Hepatocyte (in vitro differentiated cells): ENCODE results near the gene GIMD1. TPM values are rescaled to one million over a fixed set of nuclear protein-coding genes. Genes with fewer than 3 reads are reported as not detected.
"Not testable (repeated sequence)": the region's sequence is repeated elsewhere in the genome, so short reads cannot be mapped to it uniquely, and the experiment has no call there.

Source experiments
- DNase-seq: peaks from one replicate; pipeline ENCODE4 v3.0.0-alpha.2; 2016; ENCODE audit warnings: low spot score
- H2AFZ ChIP-seq: fragments of 200-600 bp; sonication (generic); 2 replicates; pipeline ENCODE4 v1.6.0; 2016; ENCODE audit warnings: antibody characterized with exemption, mild to moderate bottlenecking
- H3K27ac ChIP-seq: fragments of 200-600 bp; sonication (generic); 2 replicates; pipeline ENCODE4 v1.5.1; 2016; ENCODE audit warnings: mild to moderate bottlenecking
- H3K27me3 ChIP-seq: fragments of 200-600 bp; sonication (generic); 2 replicates; pipeline ENCODE4 v1.6.1; 2016
- H3K36me3 ChIP-seq: fragments of 200-600 bp; sonication (generic); replicated peaks from 2 replicates; pipeline ENCODE4 v1.5.1; 2016; ENCODE audit warnings: low read depth; ENCODE audit not compliant: insufficient read depth
- H3K4me1 ChIP-seq: fragments of 200-600 bp; sonication (generic); 2 replicates; pipeline ENCODE4 v1.5.1; 2016; ENCODE audit warnings: mild to moderate bottlenecking, moderate library complexity; ENCODE audit not compliant: insufficient read depth
- H3K4me2 ChIP-seq: fragments of 200-600 bp; sonication (generic); 2 replicates; pipeline ENCODE4 v1.6.0; 2016
- H3K4me3 ChIP-seq: fragments of 200-600 bp; sonication (generic); 2 replicates; pipeline ENCODE4 v1.5.1; 2016; ENCODE audit warnings: mild to moderate bottlenecking
- H3K79me2 ChIP-seq: fragments of 200-600 bp; sonication (generic); 2 replicates; pipeline ENCODE4 v1.6.0; 2017; ENCODE audit warnings: mild to moderate bottlenecking
- H3K9me2 ChIP-seq: fragments of 200-600 bp; sonication (generic); replicated peaks from 2 replicates; pipeline ENCODE4 v1.6.0; 2017; ENCODE audit warnings: mild to moderate bottlenecking; ENCODE audit not compliant: insufficient read depth
- H3K9me3 ChIP-seq: fragments of 200-600 bp; sonication (generic); 2 replicates; pipeline ENCODE4 v1.5.1; 2016; ENCODE audit warnings: low read depth, mild to moderate bottlenecking
- H4K20me1 ChIP-seq: fragments of 200-600 bp; sonication (generic); 2 replicates; pipeline ENCODE4 v1.6.0; 2016; ENCODE audit warnings: mild to moderate bottlenecking; ENCODE audit not compliant: insufficient read depth, poor library complexity, severe bottlenecking
- CTCF ChIP-seq: fragments of 200-600 bp; sonication (generic); IDR thresholded peaks from 2 replicates; pipeline ENCODE4 v1.5.1; 2016; ENCODE audit warnings: antibody characterized with exemption, mild to moderate bottlenecking; ENCODE audit not compliant: poor library complexity
- EZH2 ChIP-seq: fragments of 200-600 bp; sonication (generic); IDR thresholded peaks from 2 replicates; pipeline ENCODE4 v1.6.1; 2016; ENCODE audit warnings: antibody characterized with exemption, mild to moderate bottlenecking, borderline replicate concordance
- EZH2phosphoT487 ChIP-seq: fragments of 200-600 bp; sonication (generic); IDR thresholded peaks from one replicate; pipeline ENCODE4 v1.6.1; 2018; ENCODE audit warnings: antibody characterized with exemption, mild to moderate bottlenecking, low read depth, moderate library complexity; ENCODE audit not compliant: unreplicated experiment, severe bottlenecking
- WGBS: methylation state at CpG from one replicate; pipeline ENCODE4 v1.1.6; 2016; ENCODE audit warnings: low lambda C conversion rate; ENCODE audit errors: missing lambda C conversion rate; 5-methylcytosine and 5-hydroxymethylcytosine counted together
- polyA plus RNA-seq: library from polyadenylated mRNA; unstranded; fragments of >200 nt; fragmentation: Nextera tagmentation; extraction: Ambion mirVana; gene quantifications from 2 replicates; pipeline ENCODE4 v1.2.1, GENCODE V29; 2016
- total RNA-seq: library from RNA; depleted of rRNA; stranded (reverse); fragments of >200 nt; gene quantifications from 2 replicates; pipeline ENCODE4 v1.2.3, GENCODE V29; 2014

Gene GIMD1
- total and polyA plus RNA-seq, 2 experiments from 2014 or later = not detected

DNA sequence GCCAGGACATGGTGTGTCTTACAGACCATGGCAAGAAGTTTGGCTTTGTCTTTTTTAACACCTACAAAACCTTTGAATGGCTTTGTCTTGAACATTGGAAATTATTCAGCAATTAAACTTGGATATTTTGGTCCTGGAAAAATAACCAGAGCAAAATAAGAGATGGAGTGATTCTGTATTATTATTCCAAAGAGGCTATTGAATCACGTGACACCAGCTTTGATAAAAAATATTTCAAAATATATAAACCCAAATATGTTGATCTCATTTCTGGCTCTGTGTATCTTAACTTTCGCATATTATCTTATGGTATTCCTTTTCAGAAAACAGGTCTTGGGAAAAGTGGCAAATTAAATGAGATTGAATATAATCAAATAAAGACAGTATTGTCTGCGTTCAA lies 32.6 kb upstream of the GIMD1 start:
- Histone ChIP-seq H3K27me3 (no peaks in the 10 kb centered on the region), H3K27ac (no peak overlapping the region), H2AFZ (no peak overlapping the region), H3K4me3 (no peak overlapping the region), H3K9me3 (no peaks in the 10 kb centered on the region), H3K4me2 (no peak overlapping the region), H3K4me1 (no peaks in the 10 kb centered on the region), H3K79me2 (no peaks in the 10 kb centered on the region), H3K9me2 (no peaks in the 10 kb centered on the region), H3K36me3 (no peaks in the 10 kb centered on the region), H4K20me1 (no peaks in the 10 kb centered on the region)
- no peak for DNase-seq
- TF ChIP-seq CTCF (no peak), EZH2 (no peak), EZH2phosphoT487 (no peak)
- WGBS = 95% methylated on average over 3 of the region's 3 CpGs

DNA sequence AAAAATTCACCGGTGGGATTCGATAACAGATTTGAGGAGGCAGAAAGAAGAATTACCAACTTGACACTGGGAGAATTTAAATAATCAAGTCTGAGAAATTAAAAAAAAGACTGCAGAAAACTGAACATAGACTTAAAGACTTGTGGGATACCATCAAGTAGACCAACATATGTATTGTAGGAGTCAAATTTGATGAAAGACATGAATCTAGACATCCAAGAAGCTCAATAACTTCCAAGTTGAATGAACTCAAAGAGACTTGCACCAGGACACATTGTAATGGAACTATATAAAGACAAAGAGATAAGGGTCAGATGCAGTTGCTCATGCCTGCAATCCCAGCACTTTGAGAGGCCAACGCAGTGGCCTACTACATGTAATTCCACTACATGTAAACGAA lies 30.3 kb upstream of the GIMD1 start:
- H3K27me3 ChIP-seq, H4K20me1 ChIP-seq, H3K4me1 ChIP-seq, H3K4me2 ChIP-seq, H3K27ac ChIP-seq, H3K36me3 ChIP-seq, H3K9me2 ChIP-seq, DNase-seq, H2AFZ ChIP-seq, H3K9me3 ChIP-seq, H3K79me2 ChIP-seq, H3K4me3 ChIP-seq: not testable (repeated sequence)
- WGBS = 83% methylated on average over 3 of the region's 4 CpGs

DNA sequence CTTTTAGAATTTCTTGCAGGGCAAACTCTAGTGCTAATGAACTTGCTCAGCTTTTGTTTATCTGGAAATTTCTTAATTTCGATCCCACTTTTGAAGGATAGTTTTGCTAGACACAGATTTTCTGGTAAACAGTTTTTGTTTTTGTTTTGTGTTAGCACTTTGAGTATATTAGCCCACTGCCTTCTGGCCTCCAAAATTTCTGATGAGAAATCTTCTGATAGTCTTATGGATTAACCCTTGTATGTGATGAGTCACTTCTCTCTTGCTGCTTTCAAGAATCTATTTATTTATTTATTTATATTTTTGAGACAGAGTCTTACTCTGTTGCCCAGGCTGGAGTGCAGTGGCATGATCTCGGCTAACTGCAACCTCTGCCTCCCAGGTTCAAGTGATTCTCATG lies 27.0 kb upstream of the GIMD1 start:
- DNase-seq = no peak
- no peaks in the 10 kb centered on the region for H3K27me3 ChIP-seq
- H3K4me1 ChIP-seq = no peaks in the 10 kb centered on the region
- H3K4me2 ChIP-seq = no peak overlapping the region
- H3K36me3 ChIP-seq = no peaks in the 10 kb centered on the region
- no peaks in the 10 kb centered on the region for H3K79me2 ChIP-seq
- no peak overlapping the region for H2AFZ ChIP-seq
- H3K27ac ChIP-seq = no peak overlapping the region
- no peak overlapping the region for H3K4me3 ChIP-seq
- H3K9me2 ChIP-seq = no peaks in the 10 kb centered on the region
- WGBS = 88% methylated on average over 2 of the region's 2 CpGs
- H4K20me1 ChIP-seq = no peaks in the 10 kb centered on the region
- TF ChIP-seq EZH2phosphoT487 = no peak
- no peak for TF ChIP-seq CTCF
- TF ChIP-seq EZH2 = no peak
- H3K9me3 ChIP-seq = peaks cover 6% of the 10 kb centered on the region

DNA sequence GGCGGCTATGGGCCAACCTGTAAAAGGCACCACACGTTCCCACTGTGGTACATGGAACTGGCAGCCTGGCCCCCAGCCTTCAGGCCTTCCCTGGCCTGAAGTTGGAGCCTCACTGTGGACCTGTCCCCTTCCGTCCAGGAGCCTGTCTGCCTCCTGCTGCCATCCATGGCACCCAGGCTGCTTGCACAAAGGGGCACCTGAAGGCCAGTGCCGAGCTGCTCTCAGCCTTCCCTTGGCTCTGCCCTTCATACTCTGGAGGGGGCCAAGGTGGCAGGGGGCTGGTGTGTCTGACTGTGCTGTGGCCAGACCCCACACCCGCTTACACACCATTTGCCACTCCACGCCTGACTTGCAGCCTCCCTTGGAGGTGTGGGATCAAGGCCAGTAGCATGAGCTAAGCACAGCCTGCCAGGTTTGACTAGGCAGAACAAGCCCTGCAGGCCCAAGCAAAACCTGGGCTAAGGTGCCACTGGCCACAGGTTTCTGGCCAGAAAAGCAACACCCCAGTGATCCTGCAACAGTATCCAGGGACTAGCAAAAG lies 17.3 kb upstream of the GIMD1 start:
- H2AFZ ChIP-seq = no peak overlapping the region
- no peak overlapping the region for H3K4me3 ChIP-seq
- H3K27ac ChIP-seq = no peak overlapping the region
- 93% methylated on average over 6 of the region's 6 CpGs for WGBS
- H3K4me1 ChIP-seq = no peaks in the 10 kb centered on the region
- no peaks in the 10 kb centered on the region for H3K27me3 ChIP-seq
- TF ChIP-seq EZH2 (no peak), EZH2phosphoT487 (no peak), CTCF (no peak)
- H3K36me3 ChIP-seq = no peaks in the 10 kb centered on the region
- H4K20me1 ChIP-seq = no peaks in the 10 kb centered on the region
- no peaks in the 10 kb centered on the region for H3K9me3 ChIP-seq
- H3K9me2 ChIP-seq = no peaks in the 10 kb centered on the region
- no peak overlapping the region for H3K4me2 ChIP-seq
- H3K79me2 ChIP-seq = no peaks in the 10 kb centered on the region
- DNase-seq = no peak
